Heart right ventricle (tissue), 16 donors: ENCODE results near the gene USP47. TPM values are rescaled to one million over a fixed set of nuclear protein-coding genes. Genes with fewer than 3 reads are reported as not detected.

ENCODE experiments used
- ATAC-seq, 8 donors: fragments of 200-7000 bp; cut with Tn5 transposase; one replicate each; pipeline ENCODE4 v1.9.1; 2020; ENCODE audit warnings: mild to moderate bottlenecking in 8 of 8, moderate library complexity in 8 of 8, moderate number of reproducible peaks in 1 of 8
- DNase-seq, 2 donors: peaks; one replicate each; pipeline ENCODE4 v3.0.0-alpha.2; 2020
- H3K27ac ChIP-seq, 10 donors: fragments of 200-600 bp; sonication (generic) in 2 of 10; one replicate each; pipeline versions ENCODE4 v1.5.0 to v1.8.0; 2020 to 2022; ENCODE audit warnings: mild to moderate bottlenecking in 3 of 10
- H3K27me3 ChIP-seq, 7 donors: fragments of 200-600 bp; one replicate each; pipeline ENCODE4 v1.8.0; 2021 to 2022; ENCODE audit warnings: mild to moderate bottlenecking in 2 of 7
- H3K36me3 ChIP-seq, 9 donors: fragments of 200-600 bp; sonication (generic) in 1 of 9; one replicate each; pipeline versions ENCODE4 v1.5.0 to v1.8.0; 2020 to 2022; ENCODE audit warnings: mild to moderate bottlenecking in 2 of 9
- H3K4me1 ChIP-seq, 9 donors: fragments of 200-600 bp; sonication (generic) in 1 of 9; one replicate each; pipeline versions ENCODE4 v1.5.0 to v1.8.0; 2020 to 2022; ENCODE audit warnings: mild to moderate bottlenecking in 4 of 9
- H3K4me3 ChIP-seq, 10 donors: fragments of 200-600 bp; sonication (generic) in 2 of 10; one replicate each; pipeline versions ENCODE4 v1.5.0 to v1.8.0; 2020 to 2022; ENCODE audit warnings: mild to moderate bottlenecking in 7 of 10, moderate library complexity in 2 of 10
- H3K9me3 ChIP-seq, 11 donors: fragments of 200-600 bp in 10 of 11; sonication (generic) in 2 of 11; one replicate each; pipeline versions ENCODE4 v1.5.0 to v1.8.0; 2013 to 2022; ENCODE audit warnings: mild to moderate bottlenecking in 2 of 11, control low read depth in 1 of 11, moderate library complexity in 1 of 11
- CTCF ChIP-seq, 9 donors: fragments of 200-600 bp; sonication (generic) in 2 of 9; IDR thresholded peaks; one replicate each; pipeline versions ENCODE4 v1.5.0 to v1.8.0; 2021 to 2022; ENCODE audit warnings: antibody characterized with exemption in 9 of 9, mild to moderate bottlenecking in 5 of 9, moderate library complexity in 1 of 9
- whole genome bisulfite sequencing, 2 donors: extraction: QIAGEN DNeasy Blood & Tissue Kit; methylation state at CpG; one replicate each; pipeline ENCODE4 v1.1.7; 2013; ENCODE audit warnings: inconsistent platforms in 1 of 2; 5-methylcytosine and 5-hydroxymethylcytosine counted together
- intact Hi-C, 10 donors: fragments of 100-400 bp; cut with DNase I; formaldehyde crosslinking; loops; one replicate each; pipeline versions ENCODE4 v1.11.1 to v1.14.2; 2022
- polyA plus RNA-seq, 2 donors: library from polyadenylated mRNA; stranded (reverse); fragments of 200-250 nt; gene quantifications; one replicate each; pipeline ENCODE4 v1.2.3, GENCODE V29; 2013
- total RNA-seq, 10 donors: library from RNA; stranded (reverse); fragmentation: NEBNext Ultra II Directional in 3 of 10; extraction: Animal tissue kit (Norgen Biotek cat#: 25700) in 3 of 10; gene quantifications; one replicate each; pipeline versions ENCODE4 v1.2.1 to v1.2.4, GENCODE V29; 2021 to 2023
- donor health status: Arrhythmogenic right ventricular cardiomyopathy.
- donor health status: ischemic (EF 13 %, LVEDD 7.1; RV severe dilation, severe dysfunction).
- donor health status: healthy with polysubstance abuse.
- donor health status: DM: no; HTN: yes; CAD: no.
- donor health status: DM: no; HTN: no; CAD: no.
- donor health status: ischemic (EF 25% LVEDD 6.9; RV normal size, moderate dysfunction).
- donor health status: ischemic (EF 25% LVEDD 5.7; RV mildly dilated, moderate dysfunction).
- donor health status: healthy.
- donor health status: DM: yes; HTN: yes; CAD: no.
- donor health status: Ischemic cardiomyopathy.
- donor health status: ischemic (EF 35%, LVEDD 5.7; RV mildly dilated, moderate dysfunction).
- donor health status: nonischemic (EF 11% LVEDD 7.7; RV severe dilation, severe dysfunction).
- donor health status: DM: yes; HTN: yes; CAD: no.
- donor health status: PGD.
- donor health status: ischemic (EF 29% LVEDD 5.4; RV normal size, mild dysfunction).
- donor health status: nonischemic (EF 23%, LVEDD 6.1; RV moderate dilation, normal function).

Gene USP47
- total and polyA plus RNA-seq, 12 donors: 30.5 to 56.4 (median 52.5) TPM

DNA sequence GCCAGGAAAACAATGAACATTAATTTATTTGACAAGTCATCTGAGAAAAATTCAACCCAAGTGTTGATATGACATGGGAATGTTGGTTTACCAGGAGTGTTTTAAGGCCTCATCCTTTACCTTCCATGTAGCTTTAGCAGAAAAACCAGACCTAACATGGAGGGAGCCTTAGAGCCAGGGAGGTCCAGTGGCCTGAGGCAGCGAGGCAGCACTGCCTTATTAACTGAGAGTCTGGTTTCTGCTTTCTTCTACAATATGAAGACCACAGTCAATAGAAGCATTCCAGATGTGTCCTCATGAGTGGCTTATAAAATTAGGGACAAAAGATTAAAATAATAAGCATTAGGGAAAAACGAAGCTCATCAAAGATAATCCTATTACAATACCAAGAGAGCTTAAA is 105.1 kb downstream of the USP47 start:
- intact Hi-C loops: no loop called here

GRCh38 chr11:11947825-11948224 is 106.1 kb downstream of the USP47 start:
- Histone ChIP-seq H3K36me3 (peaks cover 0 to 97% (median 18%) of the 10 kb centered on the region in 9 donors), H3K4me3 (no peak overlapping the region), H3K4me1 (peaks cover 0 to 38% (median 17%) of the 10 kb centered on the region in 9 donors), H3K27ac (peak overlapping the region in 7 of 10 donors; percentile 5 to 64 (median 43)), H3K9me3 (no peaks in the 10 kb centered on the region), H3K27me3 (no peaks in the 10 kb centered on the region)
- 56 to 58% methylated on average over 4 of the region's 4 CpGs for WGBS, 2 donors
- intact Hi-C loops: no loop called here
- no peak for ATAC-seq
- TF ChIP-seq CTCF (IDR thresholded peaks at IDR 0.05): no peak
- DNase-seq: no peak

More for the DNA sequence above, 105.1 kb downstream of the USP47 start:
- peaks cover 0 to 97% (median 16%) of the 10 kb centered on the region in 9 donors for H3K36me3 ChIP-seq
- H3K9me3 ChIP-seq: no peaks in the 10 kb centered on the region
- peaks cover 0 to 38% (median 12%) of the 10 kb centered on the region in 9 donors for H3K4me1 ChIP-seq
- WGBS, 2 donors: 97 to 98% methylated on average over 2 of the region's 2 CpGs
- no peak for TF ChIP-seq CTCF (IDR thresholded peaks at IDR 0.05)
- peak overlapping the region in 6 of 10 donors; percentile 8 to 64 (median 56) for H3K27ac ChIP-seq
- H3K27me3 ChIP-seq: no peaks in the 10 kb centered on the region
- ATAC-seq (peak in 1 of 8 donors; percentile 23), DNase-seq (no peak)
- H3K4me3 ChIP-seq: no peak overlapping the region

DNA sequence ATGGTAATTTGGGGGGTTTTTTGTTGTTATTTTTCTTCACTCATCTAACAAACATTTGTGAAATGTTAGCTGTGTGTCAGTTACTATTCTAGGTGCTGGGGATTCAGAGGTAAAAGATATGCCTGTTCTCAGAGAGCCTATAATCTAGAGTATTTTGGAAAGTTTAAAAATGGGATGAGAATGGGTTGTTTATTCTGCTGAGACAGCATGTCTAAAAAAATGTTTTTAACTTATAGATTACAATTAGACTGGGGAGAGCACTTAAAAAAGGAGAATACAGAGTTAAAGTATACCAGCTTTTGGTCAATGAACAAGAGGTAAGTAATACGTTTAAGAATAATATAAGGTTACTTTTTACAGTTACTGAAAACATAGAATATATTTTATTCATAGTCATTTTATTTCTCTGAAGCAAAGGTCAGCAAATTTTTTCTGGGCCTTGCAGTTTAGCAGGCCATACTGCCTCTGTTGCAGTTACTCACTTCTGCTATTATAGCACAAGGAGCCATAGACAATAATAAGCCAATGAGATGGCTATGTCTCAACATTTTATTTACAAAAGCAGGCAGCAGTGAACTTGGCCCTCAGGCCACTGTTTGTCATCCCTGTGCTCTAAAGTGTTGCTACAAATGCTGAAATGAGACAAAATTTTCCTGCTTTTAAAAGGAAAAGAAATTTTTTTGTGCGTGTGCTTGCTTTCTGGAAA is 106.6 kb downstream of the USP47 start:
- no peak for TF ChIP-seq CTCF (IDR thresholded peaks at IDR 0.05)
- ATAC-seq (peak in 2 of 8 donors; percentile 44 to 47), DNase-seq (no peak)
- Histone ChIP-seq H3K4me1 (peaks cover 0 to 38% (median 17%) of the 10 kb centered on the region in 9 donors), H3K27me3 (no peaks in the 10 kb centered on the region), H3K36me3 (peaks cover 0 to 97% (median 23%) of the 10 kb centered on the region in 9 donors), H3K27ac (peak overlapping the region in 7 of 10 donors; percentile 5 to 64 (median 43)), H3K4me3 (no peak overlapping the region), H3K9me3 (no peaks in the 10 kb centered on the region)
- intact Hi-C loops: no loop called here
- 89 to 92% methylated on average over 2 of the region's 2 CpGs for WGBS, 2 donors

GRCh38 chr11:11949482-11949881 is 107.7 kb downstream of the USP47 start:
- peaks cover 0 to 97% (median 26%) of the 10 kb centered on the region in 9 donors for H3K36me3 ChIP-seq
- no peak for ATAC-seq

More at GRCh38 chr11:11949482-11949881, 107.7 kb downstream of the USP47 start:
- Histone ChIP-seq H3K4me1 (peaks cover 0 to 38% (median 14%) of the 10 kb centered on the region in 9 donors), H3K9me3 (no peaks in the 10 kb centered on the region), H3K4me3 (no peak overlapping the region), H3K27ac (peak overlapping the region in 1 of 10 donors; percentile 64), H3K27me3 (no peaks in the 10 kb centered on the region)
- intact Hi-C loops: no loop called here
- TF ChIP-seq CTCF (IDR thresholded peaks at IDR 0.05): no peak
- DNase-seq: no peak
